ENCODE results near the gene KIAA0586.
"Not testable (repeated sequence)": the region's sequence is repeated elsewhere in the genome, so short reads cannot be mapped to it uniquely, and the experiment has no call there.

The KIAA0586 gene

DNA sequence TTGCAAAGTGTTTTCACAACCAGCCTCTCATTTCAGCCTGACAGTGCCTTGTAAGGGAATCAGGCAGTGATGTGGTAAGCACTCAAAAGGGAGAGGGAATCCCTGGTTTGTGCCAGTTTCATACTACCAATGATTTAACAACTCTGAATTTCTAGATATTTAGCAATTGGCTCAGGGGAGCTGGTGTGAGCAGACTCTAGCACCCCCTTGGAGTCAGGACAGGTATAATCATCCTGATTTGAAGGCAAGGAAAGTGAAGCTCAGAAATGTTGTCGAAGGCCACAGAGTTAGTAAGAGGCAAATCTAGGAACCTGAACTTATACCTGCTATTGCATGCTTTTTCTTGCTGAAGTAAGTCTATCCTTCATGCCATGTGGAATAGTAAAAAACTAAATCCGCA is 147.1 kb downstream of the KIAA0586 start:
- ChIA-PET POLR2A (no interaction called here), CTCF (interaction anchor here (0.7 to 1.0 kb wide), 2 partner anchors 13 to 20 kb away, joined by 3 read pairs; no protein-coding TSS in a partner anchor)
- TF ChIP-seq FOXA1 (IDR thresholded peaks at IDR 0.05) (no peak), CTBP1 (IDR thresholded peaks at IDR 0.05; ENCODE audit: borderline replicate concordance) (no peak), HDGF (IDR thresholded peaks at IDR 0.05; ENCODE audit: borderline replicate concordance) (no peak), SP1 (IDR thresholded peaks at IDR 0.05) (no peak), NFRKB (IDR thresholded peaks at IDR 0.05) (no peak), L3MBTL2 (conservative IDR thresholded peaks at IDR 0.05) (no peak), ZNF384 (IDR thresholded peaks at IDR 0.05) (no peak), FOXK2 (IDR thresholded peaks at IDR 0.05) (no peak), FOXM1 (IDR thresholded peaks at IDR 0.05; ENCODE audit: borderline replicate concordance) (no peak), ARNT (IDR thresholded peaks at IDR 0.05) (no peak), SUZ12 (IDR thresholded peaks at IDR 0.05) (no peak), BHLHE40 (IDR thresholded peaks at IDR 0.05; ENCODE audit: borderline replicate concordance) (no peak), ELF4 (IDR thresholded peaks at IDR 0.05) (no peak), LEF1 (IDR thresholded peaks at IDR 0.05; ENCODE audit: borderline replicate concordance) (no peak), TARDBP (IDR thresholded peaks at IDR 0.05) (no peak)
- TF ChIP-seq, protein P1, sequence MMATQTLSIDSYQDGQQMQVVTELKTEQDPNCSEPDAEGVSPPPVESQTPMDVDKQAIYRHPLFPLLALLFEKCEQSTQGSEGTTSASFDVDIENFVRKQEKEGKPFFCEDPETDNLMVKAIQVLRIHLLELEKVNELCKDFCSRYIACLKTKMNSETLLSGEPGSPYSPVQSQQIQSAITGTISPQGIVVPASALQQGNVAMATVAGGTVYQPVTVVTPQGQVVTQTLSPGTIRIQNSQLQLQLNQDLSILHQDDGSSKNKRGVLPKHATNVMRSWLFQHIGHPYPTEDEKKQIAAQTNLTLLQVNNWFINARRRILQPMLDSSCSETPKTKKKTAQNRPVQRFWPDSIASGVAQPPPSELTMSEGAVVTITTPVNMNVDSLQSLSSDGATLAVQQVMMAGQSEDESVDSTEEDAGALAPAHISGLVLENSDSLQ (IDR thresholded peaks at IDR 0.05) = no peak

DNA sequence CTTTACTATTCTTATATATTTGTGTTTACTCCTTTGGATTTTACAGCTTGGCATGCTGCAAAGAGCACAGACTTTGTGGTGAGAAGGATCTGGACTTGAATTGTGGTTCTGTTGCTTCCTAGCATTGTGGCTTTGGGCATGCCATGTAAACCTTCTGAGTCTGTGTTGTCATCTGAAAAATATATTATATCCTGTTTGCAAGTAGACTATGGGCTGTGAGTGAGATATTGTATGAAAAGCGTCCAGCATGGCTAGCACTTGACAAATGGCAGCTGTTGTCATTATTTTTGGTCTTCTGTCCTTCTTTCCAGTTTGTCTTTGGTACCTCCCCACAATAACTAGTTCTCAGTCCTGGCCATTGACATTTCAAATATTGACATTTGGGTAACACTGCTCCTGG is 148.4 kb downstream of the KIAA0586 start:
- no peak for DNase-seq (ENCODE audit: extremely low spot score)
- TF ChIP-seq L3MBTL2 (conservative IDR thresholded peaks at IDR 0.05) = no peak
- no peak for TF ChIP-seq BHLHE40 (IDR thresholded peaks at IDR 0.05; ENCODE audit: borderline replicate concordance)
- no peak for TF ChIP-seq TARDBP (IDR thresholded peaks at IDR 0.05)
- TF ChIP-seq ZNF384 (IDR thresholded peaks at IDR 0.05) = no peak
- TF ChIP-seq ARNT (IDR thresholded peaks at IDR 0.05) = no peak
- no peak for TF ChIP-seq NFRKB (IDR thresholded peaks at IDR 0.05)
- TF ChIP-seq SP1 (IDR thresholded peaks at IDR 0.05) = no peak
- TF ChIP-seq LEF1 (IDR thresholded peaks at IDR 0.05; ENCODE audit: borderline replicate concordance) = no peak
- TF ChIP-seq, protein P1 (IDR thresholded peaks at IDR 0.05) = no peak
- TF ChIP-seq CTBP1 (IDR thresholded peaks at IDR 0.05; ENCODE audit: borderline replicate concordance) = no peak
- TF ChIP-seq FOXA1 (IDR thresholded peaks at IDR 0.05) = no peak
- ChIA-PET POLR2A (no interaction called here), CTCF (no interaction called here)

More for the DNA sequence above, 147.1 kb downstream of the KIAA0586 start:
- no peak for DNase-seq (ENCODE audit: extremely low spot score)

DNA sequence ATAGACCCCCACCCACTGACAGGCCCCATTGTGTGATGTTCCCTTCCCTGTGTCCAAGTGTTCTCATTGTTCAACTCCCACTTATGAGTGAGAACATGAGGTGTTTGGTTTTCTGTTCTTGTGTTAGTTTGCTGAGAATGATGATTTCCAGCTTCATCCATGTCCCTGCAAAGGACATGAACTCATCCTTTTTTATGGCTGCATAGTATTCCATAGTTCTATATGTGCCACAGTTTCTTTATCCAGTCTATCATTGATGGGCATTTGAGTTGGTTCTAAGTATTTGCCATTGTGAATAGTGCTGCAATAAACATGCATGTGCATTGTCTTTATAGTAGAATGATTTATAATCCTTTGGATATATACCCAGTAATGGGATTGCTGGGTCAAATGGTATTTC is 152.5 kb downstream of the KIAA0586 start:
- CTCF ChIA-PET, POLR2A ChIA-PET: not testable (repeated sequence)

DNA sequence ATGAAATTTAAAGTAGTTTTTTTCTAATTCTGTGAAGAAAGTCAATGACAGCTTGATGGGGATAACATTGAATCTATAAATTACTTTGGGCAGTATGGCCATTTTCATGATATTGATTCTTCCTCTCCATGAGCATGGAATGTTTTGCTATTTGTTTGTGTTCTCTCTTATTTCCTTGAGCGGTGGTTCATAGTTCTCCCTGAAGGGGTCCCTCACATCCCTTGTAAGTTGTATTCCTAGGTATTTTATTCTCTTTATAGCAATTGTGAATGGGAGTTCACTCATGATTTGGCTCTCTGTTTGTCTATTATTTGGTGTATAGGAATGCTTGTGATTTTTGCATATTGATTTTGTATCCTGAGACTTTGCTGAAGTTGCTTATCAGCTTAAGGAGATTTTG is 153.9 kb downstream of the KIAA0586 start:
- CTCF ChIA-PET; DNase-seq (ENCODE audit: extremely low spot score); POLR2A ChIA-PET: not testable (repeated sequence)

More for the DNA sequence above, 152.5 kb downstream of the KIAA0586 start:
- DNase-seq (ENCODE audit: extremely low spot score) = not testable (repeated sequence)

DNA sequence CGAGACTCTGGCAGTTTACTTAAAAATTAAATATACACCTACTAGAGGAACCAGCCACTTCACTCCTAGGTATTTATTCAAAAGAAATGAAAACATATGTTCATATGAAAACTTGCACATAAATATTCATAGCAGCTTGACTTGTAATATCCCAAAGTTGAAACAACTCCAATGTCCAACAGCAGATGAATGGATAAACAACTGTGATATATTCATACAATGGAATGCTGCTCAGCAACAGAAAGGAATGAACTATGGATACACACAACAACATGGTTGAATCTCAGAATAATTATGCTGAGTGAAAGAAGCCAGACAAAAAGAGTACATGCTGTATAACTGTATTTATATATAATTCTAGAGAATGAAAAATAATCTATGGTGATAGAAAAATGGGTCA is 156.9 kb downstream of the KIAA0586 start:
- CTCF ChIA-PET = interaction anchor here (0.6 kb wide), 1 partner anchor 48 kb away, joined by 4 read pairs; no protein-coding TSS in a partner anchor

DNA sequence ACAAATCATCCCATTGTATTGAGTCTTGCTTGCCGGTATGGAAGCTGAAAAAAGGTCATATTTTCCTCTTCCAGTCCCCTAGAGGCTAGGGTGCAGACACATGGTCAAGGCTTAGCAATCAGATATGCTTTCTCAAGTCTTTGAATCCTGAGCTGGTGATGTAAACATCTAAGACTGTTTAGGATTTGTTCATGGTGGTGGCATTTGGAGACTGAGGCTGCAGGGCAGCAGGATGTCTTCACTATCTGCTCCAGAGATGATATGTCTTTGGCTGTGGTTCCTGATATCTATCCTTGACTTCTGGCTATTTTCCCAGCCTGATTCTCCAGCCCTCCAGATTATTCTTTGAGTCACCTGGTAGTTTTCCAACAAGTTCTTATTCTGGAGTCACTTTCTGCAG is 159.8 kb downstream of the KIAA0586 start:
- POLR2A ChIA-PET = no interaction called here
- CTCF ChIA-PET = interaction anchor here (1.3 kb wide), 1 partner anchor 12 kb away, joined by 3 read pairs; no protein-coding TSS in a partner anchor

More for the DNA sequence above, 156.9 kb downstream of the KIAA0586 start:
- POLR2A ChIA-PET = no interaction called here
- DNase-seq (ENCODE audit: extremely low spot score) = no peak
- TF ChIP-seq SP1 (IDR thresholded peaks at IDR 0.05) = no peak
- TF ChIP-seq CTBP1 (IDR thresholded peaks at IDR 0.05; ENCODE audit: borderline replicate concordance) = no peak
- TF ChIP-seq, protein P1 (IDR thresholded peaks at IDR 0.05) = no peak
- no peak for TF ChIP-seq FOXA1 (IDR thresholded peaks at IDR 0.05)
- no peak for TF ChIP-seq NFRKB (IDR thresholded peaks at IDR 0.05)
- no peak for TF ChIP-seq ELF4 (IDR thresholded peaks at IDR 0.05)
- TF ChIP-seq TARDBP (IDR thresholded peaks at IDR 0.05) = no peak
- no peak for TF ChIP-seq LEF1 (IDR thresholded peaks at IDR 0.05; ENCODE audit: borderline replicate concordance)
- no peak for TF ChIP-seq BHLHE40 (IDR thresholded peaks at IDR 0.05; ENCODE audit: borderline replicate concordance)
- TF ChIP-seq ZNF384 (IDR thresholded peaks at IDR 0.05) = no peak

DNA sequence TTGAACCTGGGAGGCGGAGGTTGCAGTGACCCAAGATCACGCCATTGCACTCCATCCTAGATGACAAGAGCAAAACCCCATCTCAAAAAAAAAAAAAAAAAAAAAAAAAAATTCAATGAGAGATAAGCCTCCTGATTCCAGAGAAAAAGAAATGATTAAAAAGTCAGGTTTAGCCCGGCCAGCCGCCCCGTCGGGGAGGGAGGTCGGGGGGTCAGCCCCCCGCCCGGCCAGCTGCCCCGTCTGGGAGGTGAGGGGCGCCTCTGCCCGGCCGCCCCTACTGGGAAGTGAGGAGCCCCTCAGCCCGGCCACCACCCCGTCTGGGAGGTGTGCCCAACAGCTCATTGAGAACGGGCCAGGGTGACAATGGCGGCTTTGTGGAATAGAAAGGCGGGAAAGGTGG is 160.8 kb downstream of the KIAA0586 start:
- DNase-seq (ENCODE audit: extremely low spot score); POLR2A ChIA-PET: not testable (repeated sequence)
- CTCF ChIA-PET = interaction anchor here (1.3 kb wide), 1 partner anchor 13 kb away, joined by 3 read pairs; no protein-coding TSS in a partner anchor

More for the DNA sequence above, 159.8 kb downstream of the KIAA0586 start:
- DNase-seq (ENCODE audit: extremely low spot score) = no peak
- no peak for TF ChIP-seq LEF1 (IDR thresholded peaks at IDR 0.05; ENCODE audit: borderline replicate concordance)
- no peak for TF ChIP-seq ZNF384 (IDR thresholded peaks at IDR 0.05)
- no peak for TF ChIP-seq TARDBP (IDR thresholded peaks at IDR 0.05)
- TF ChIP-seq SUZ12 (IDR thresholded peaks at IDR 0.05) = no peak
- TF ChIP-seq, protein P1 (IDR thresholded peaks at IDR 0.05) = no peak
- no peak for TF ChIP-seq ELF4 (IDR thresholded peaks at IDR 0.05)
- TF ChIP-seq FOXK2 (IDR thresholded peaks at IDR 0.05) = no peak
- TF ChIP-seq SP1 (IDR thresholded peaks at IDR 0.05) = no peak
- TF ChIP-seq BHLHE40 (IDR thresholded peaks at IDR 0.05; ENCODE audit: borderline replicate concordance) = no peak
- TF ChIP-seq CTBP1 (IDR thresholded peaks at IDR 0.05; ENCODE audit: borderline replicate concordance) = no peak
- no peak for TF ChIP-seq HDGF (IDR thresholded peaks at IDR 0.05; ENCODE audit: borderline replicate concordance)

Data from HEK293T (cell line).